Activated T-cell treated with anti-CD3 and anti-CD28 coated beads for 24 hours (primary cell): Measurements from ENCODE around the gene DMD.
"Not testable (repeated sequence)": the region's sequence is repeated elsewhere in the genome, so short reads cannot be mapped to it uniquely, and the experiment has no call there.

ENCODE experiments used
- DNase-seq: peaks from one replicate; pipeline ENCODE4 v3.0.0-alpha.2; 2020; ENCODE audit warnings: low read depth

DMD gene

GRCh38 chrX:32614707-32615106, 596.6 kb downstream of the DMD start:
- DNase-seq: no peak

GRCh38 chrX:32599156-32599555, 612.2 kb downstream of the DMD start:
- no peak for DNase-seq

- DNase-seq: no peak
Measured at GRCh38 chrX:32598707-32599106, 612.6 kb downstream of the DMD start.

DNA sequence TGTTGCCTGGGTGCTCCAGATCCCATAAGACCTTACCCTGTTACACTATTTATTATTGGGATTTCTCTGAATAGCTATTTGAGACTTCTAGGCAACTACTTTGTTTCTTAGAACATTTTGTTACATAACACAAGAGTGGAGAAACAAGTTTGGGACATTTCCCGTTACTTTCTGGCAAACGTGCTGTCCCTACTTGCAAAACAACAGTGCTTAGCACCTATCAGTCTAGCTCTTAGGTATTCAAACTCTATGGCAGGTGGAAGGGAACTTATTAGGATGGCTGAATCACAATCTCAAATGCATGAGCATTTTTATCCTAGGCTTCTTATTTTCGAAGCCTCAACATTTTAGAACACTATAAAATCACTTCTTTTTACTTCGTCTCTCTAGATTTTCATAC, 613.6 kb downstream of the DMD start:
- DNase-seq: no peak

- DNase-seq: no peak
Measured at GRCh38 chrX:32592786-32593185, 618.6 kb downstream of the DMD start.

GRCh38 chrX:32591589-32591988, 619.8 kb downstream of the DMD start:
- DNase-seq: no peak

DNA sequence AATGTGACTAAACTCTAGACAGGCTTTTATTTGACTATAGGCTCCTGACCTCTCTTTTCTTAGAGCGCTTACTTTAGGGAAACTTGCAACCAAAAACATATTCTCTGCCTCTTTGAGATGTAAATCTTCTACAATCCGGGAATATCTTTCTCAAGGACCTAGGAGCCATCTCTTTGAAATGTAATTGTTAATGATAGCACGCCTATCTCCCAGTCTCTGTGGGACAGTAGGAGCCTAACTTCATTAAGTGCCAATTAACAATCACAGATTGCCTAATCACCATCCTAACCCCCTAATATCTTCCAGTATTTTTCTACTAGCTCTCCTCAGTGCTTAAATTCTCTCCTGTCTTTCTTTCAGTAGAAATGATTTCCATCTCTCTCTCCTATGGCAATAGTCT, 628.6 kb downstream of the DMD start:
- DNase-seq: no peak

DNA sequence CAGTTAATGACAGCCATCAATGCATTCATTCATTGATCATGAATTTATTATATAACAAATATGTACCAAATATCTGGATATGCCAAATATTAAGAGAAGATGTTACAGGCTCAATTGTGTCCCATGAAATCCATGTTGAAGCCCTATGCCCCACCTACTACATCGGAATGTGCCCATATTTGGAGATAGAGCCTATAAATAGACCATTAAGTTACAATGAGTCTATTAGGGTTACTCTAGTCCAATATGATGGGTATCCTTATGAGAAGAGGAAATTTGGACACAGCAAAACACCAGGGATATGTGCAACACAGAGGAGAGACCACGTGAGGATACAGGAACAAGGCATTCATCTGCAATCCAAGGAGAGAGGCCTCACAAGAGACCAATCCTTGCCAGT, 634.5 kb downstream of the DMD start:
- DNase-seq: no peak

DNA sequence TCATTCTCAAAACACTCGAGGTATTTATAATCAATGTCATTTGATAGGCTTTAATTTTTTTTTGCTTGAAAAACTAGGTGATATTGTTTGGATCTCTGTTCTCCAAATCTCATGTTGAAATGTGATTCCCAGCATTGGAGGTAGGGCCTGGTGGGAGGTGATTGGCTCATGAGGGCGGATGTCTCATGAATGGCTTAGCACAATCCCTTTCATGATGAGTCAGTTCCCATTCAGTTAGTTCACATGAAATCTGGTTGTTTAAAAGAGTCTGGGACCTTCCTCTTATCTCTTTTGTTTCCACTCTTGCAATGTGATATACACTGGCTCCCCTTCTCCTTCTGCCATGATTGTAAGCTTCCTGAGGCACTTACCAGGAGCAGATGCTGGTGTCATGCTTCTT, 638.7 kb downstream of the DMD start:
- no peak for DNase-seq

GRCh38 chrX:32571579-32571978, 639.8 kb downstream of the DMD start:
- DNase-seq: no peak

GRCh38 chrX:32562261-32562660, 649.1 kb downstream of the DMD start:
- no peak for DNase-seq

- no peak for DNase-seq
Measured at GRCh38 chrX:32545101-32545500, 666.2 kb downstream of the DMD start.

- no peak for DNase-seq
Measured at GRCh38 chrX:32538554-32538953, 672.8 kb downstream of the DMD start.

- no peak for DNase-seq
Measured at GRCh38 chrX:32533848-32534247, 677.5 kb downstream of the DMD start.

- no peak for DNase-seq
Measured at GRCh38 chrX:32532262-32532661, 679.1 kb downstream of the DMD start.

DNA sequence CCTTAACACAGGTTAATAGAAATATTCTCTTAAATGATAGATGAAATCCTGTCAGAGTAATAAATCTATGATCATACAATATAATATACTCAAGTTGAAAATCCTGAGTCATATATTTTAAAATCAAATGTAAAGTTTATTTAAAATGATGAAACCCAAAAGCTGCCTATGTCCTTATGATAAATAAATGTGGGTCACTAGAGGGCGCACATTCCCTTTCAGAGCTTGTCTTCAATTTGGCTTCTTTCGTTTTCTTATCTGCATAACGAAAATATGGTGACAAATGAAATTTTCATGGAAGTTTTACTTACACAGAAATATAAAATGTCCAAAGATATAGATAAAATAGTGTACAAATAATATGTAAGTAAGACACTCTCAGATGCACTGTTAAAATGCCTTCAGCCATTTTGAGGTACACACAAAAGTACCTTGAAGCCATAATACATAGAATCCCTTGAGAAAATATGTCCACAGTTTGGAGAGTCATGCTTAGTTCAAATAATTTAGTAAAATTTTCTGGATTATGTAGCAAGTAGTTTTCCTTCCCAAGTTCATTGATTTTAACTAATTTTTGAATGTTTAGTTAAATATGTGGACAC, 680.4 kb downstream of the DMD start:
- DNase-seq: no peak

DNA sequence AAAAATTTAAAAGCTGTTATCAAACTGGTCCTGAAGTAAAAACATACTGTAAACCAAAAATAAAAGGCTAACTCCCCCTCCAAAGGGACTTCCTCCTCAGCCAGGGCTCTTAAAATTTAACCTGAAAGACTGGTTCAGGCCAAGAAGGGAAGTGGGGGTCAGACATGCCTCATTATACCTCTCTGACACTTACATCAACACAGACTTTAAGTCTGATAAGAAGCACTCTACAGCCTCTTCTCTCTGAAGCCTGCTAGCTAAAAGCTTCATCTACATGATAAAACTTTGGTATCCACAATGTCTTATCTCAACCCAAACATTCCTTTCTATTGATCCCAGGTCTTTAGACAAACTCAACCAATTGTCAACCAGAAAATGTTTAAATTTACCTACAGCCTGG, 682.9 kb downstream of the DMD start:
- not testable (repeated sequence) for DNase-seq

- no peak for DNase-seq
Measured at GRCh38 chrX:32525234-32525633, 686.1 kb downstream of the DMD start.

GRCh38 chrX:32524385-32524784, 687.0 kb downstream of the DMD start:
- no peak for DNase-seq

GRCh38 chrX:32520789-32521188, 690.6 kb downstream of the DMD start:
- DNase-seq: no peak

DNA sequence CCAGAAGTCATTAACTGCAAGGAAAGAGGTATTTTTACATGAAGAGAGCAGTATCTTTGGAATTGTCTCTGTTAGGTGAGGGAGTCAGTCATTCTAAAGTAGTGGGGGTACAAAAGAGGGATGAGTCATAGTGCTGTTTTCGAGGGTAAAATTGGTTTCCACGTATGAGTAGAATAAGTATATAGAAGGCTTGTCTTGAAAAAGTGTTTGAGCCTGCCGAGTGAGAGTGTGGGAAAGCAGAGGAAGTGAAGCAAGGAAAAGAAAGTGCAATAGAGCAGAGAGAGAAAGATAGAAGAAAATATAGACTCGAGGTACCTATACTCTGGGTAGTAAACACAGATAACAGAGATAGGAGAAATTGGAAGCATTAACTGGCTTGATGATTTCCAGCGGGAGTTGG, 696.4 kb downstream of the DMD start:
- no peak for DNase-seq

- no peak for DNase-seq
Measured at GRCh38 chrX:32501606-32502005, 709.7 kb downstream of the DMD start.

DNA sequence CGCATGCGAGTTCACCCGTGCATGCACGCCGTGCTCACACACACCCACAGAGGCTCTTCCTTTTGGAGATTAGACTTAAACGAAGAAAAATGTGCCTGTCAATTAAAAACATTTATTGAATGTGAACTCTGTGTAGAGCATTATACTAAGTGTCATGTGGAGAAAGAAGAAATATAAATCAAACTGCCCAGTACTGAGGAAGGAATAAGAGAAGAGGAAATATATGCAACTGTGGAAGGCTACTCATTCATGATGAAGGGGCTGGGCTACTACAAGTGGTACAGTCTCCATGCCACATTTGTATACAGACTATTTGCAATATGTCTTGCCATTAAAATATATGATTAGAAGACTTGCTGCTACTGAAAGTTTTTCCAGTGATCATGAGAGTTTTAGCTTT, 714.7 kb downstream of the DMD start:
- no peak for DNase-seq

- no peak for DNase-seq
Measured at GRCh38 chrX:32495855-32496254, 715.5 kb downstream of the DMD start.

- DNase-seq: no peak
Measured at GRCh38 chrX:32489125-32489524, 722.2 kb downstream of the DMD start.
